HEK293 (cell line): ENCODE measurements around the gene ABCA1.

Source experiments
- CTCF ChIP-seq: fragments of 450-650 bp; formaldehyde crosslinking; IDR thresholded peaks from 2 replicates; pipeline ENCODE4 v1.5.1; 2016; ENCODE audit warnings: missing biosample characterization, missing genetic modification characterization
- YY1 ChIP-seq: fragments of 450-650 bp; formaldehyde crosslinking; IDR thresholded peaks from 2 replicates; pipeline ENCODE4 v1.5.1; 2018; ENCODE audit warnings: missing biosample characterization, missing genetic modification characterization
- ZNF23 ChIP-seq: fragments of 450-650 bp; formaldehyde crosslinking; IDR thresholded peaks from 2 replicates; pipeline ENCODE4 v1.5.1; 2016; ENCODE audit warnings: missing biosample characterization, missing genetic modification characterization, borderline replicate concordance
- ZNF24 ChIP-seq: fragments of 450-650 bp; formaldehyde crosslinking; IDR thresholded peaks from 2 replicates; pipeline ENCODE4 v1.5.1; 2016; ENCODE audit warnings: missing biosample characterization, missing genetic modification characterization
- TF ChIP-seq, protein P1 (sequence below): fragments of 450-650 bp; formaldehyde crosslinking; optimal IDR thresholded peaks from 2 replicates; pipeline ENCODE3; 2016; ENCODE audit warnings: missing biosample characterization, mild to moderate bottlenecking, missing genetic modification characterization

DNA sequence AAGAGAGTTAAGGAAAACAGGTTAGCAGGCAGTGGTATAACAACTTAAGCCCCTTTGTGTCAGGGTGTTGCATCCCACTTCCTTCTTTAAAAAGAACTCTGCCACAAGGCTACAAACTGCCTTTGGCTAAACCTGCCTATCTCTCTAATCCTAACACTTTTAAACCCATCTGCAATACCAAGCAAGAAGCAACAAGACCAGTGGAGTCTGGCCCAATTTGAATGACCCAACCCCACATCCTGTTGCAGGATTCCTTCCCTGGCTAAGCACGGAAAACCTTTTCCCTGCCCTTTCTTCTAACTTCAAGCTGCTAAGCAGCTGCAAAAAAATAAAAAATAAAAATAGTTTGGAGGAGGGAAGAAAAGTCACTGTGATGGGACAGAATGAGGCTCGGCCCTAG is 27.1 kb downstream of the ABCA1 start:
- TF ChIP-seq CTCF (no peak), ZNF23 (no peak), YY1 (tag by site-specific recombination) (no peak), ZNF24 (tag by site-specific recombination) (no peak)
- TF ChIP-seq, protein P1, sequence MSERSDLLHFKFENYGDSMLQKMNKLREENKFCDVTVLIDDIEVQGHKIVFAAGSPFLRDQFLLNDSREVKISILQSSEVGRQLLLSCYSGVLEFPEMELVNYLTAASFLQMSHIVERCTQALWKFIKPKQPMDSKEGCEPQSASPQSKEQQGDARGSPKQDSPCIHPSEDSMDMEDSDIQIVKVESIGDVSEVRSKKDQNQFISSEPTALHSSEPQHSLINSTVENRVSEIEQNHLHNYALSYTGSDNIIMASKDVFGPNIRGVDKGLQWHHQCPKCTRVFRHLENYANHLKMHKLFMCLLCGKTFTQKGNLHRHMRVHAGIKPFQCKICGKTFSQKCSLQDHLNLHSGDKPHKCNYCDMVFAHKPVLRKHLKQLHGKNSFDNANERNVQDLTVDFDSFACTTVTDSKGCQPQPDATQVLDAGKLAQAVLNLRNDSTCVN (tag by site-specific recombination) = no peak
